ENCODE measurements around the gene DDR1.
"Not testable (repeated sequence)": the region's sequence is repeated elsewhere in the genome, so short reads cannot be mapped to it uniquely, and the experiment has no call there.

Gene DDR1

DNA sequence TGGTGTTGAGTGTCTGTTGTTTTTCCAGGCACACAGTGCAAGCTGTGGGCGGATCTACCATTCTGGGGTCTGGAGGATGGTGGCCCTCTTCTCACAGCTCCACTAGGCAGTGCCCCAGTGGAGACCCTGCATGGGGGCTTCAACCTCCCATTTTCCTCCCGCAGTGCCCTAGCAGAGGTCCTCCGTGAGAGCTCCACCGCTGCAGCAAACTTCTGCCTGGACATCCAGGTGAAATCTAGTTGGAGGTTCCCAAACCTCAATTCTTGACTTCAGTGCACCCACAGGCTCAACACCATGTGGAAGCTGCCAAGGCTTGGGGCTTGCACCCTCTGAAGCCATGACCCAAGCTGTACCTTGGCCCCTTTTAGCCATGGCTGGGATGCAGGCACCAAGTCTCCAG, 24.6 kb upstream of the DDR1 start:
- H2BK120ac ChIP-seq (ENCODE audit: insufficient read depth, low read length, poor library complexity); H3K9me3 ChIP-seq (ENCODE audit: insufficient read depth, low read depth, low read length); DNase-seq; H3K14ac ChIP-seq (ENCODE audit: low read length); H3K9ac ChIP-seq (ENCODE audit: low read length); H3K4me2 ChIP-seq (ENCODE audit: low read length); H3K4me3 ChIP-seq (ENCODE audit: low read depth, low read length); H3K36me3 ChIP-seq (ENCODE audit: control insufficient read depth in 1 of 2, insufficient read depth in 2 of 2, low read length in 2 of 2); H3K4me1 ChIP-seq (ENCODE audit: control insufficient read depth in 1 of 2, insufficient read depth in 2 of 2, low read length in 2 of 2); H3K27me3 ChIP-seq (ENCODE audit: insufficient read depth, low read length); H4K91ac ChIP-seq (ENCODE audit: low read depth, low read length); H3K79me2 ChIP-seq (ENCODE audit: control insufficient read depth, insufficient read depth, low read length, poor library complexity); H3K4ac ChIP-seq (ENCODE audit: low read depth, low read length); H2AFZ ChIP-seq (ENCODE audit: insufficient read depth, low read length, poor library complexity); H3K27ac ChIP-seq (ENCODE audit: low read depth, low read length); H2AK5ac ChIP-seq (ENCODE audit: low read length); H3K18ac ChIP-seq (ENCODE audit: low read length); H4K12ac ChIP-seq (ENCODE audit: low read depth, low read length); H3K23ac ChIP-seq (ENCODE audit: low read length); H2BK12ac ChIP-seq (ENCODE audit: low read length); H4K8ac ChIP-seq (ENCODE audit: low read depth, low read length); H3K79me1 ChIP-seq (ENCODE audit: low read length); H2BK5ac ChIP-seq (ENCODE audit: low read depth, low read length, poor library complexity): not testable (repeated sequence)
- WGBS (ENCODE audit: extremely low coverage, insufficient coverage, insufficient read length) = no CpG with 5 or more reads among the region's 4 CpGs

DNA sequence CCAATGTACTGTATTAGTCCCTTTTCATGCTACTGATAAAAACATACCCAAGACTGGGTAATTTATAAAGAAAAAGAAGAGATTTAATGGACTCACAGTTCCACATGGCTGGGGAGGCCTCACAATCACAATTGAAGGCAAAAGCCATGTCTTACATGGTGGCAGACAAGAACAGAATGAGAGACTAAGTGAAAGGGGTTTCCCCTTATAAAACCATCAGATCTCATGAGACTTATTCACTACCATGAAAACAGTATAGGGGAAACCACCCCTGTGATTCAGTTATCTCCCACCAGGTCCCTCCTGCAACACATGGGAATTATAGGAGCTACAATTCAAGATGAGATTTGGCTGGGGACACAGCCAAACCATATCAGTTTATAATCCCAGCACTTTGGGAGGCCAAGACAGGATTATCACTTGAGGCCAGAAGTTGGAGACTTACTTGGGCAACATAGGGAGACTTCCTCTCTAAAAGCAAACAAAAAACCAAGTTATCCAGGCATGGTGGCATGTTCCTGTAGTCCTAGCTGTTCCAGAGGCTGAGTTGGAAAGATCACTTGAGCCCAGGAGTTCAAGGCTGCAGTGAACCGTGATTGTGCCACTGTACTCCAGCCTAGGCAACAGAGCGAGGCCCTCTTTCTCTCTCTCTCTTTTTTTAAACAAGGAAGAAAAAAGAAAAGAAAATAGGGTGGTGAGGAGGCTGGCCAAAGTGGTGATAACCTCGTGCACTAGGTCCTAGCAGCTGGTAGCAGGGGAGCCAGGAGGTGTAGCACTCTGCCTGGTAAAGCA, 22.9 kb upstream of the DDR1 start:
- Histone ChIP-seq H4K91ac (ENCODE audit: low read depth, low read length) (no peak overlapping the region), H3K4me2 (ENCODE audit: low read length) (no peak overlapping the region), H3K23ac (ENCODE audit: low read length) (no peak overlapping the region), H4K8ac (ENCODE audit: low read depth, low read length) (no peak overlapping the region), H3K79me1 (ENCODE audit: low read length) (no peaks in the 10 kb centered on the region), H3K79me2 (ENCODE audit: control insufficient read depth, insufficient read depth, low read length, poor library complexity) (no peaks in the 10 kb centered on the region), H2BK12ac (ENCODE audit: low read length) (no peak overlapping the region), H2BK120ac (ENCODE audit: insufficient read depth, low read length, poor library complexity) (no peak overlapping the region), H3K9ac (ENCODE audit: low read length) (no peak overlapping the region), H3K36me3 (ENCODE audit: control insufficient read depth in 1 of 2, insufficient read depth in 2 of 2, low read length in 2 of 2) (no peaks in the 10 kb centered on the region), H3K27me3 (ENCODE audit: insufficient read depth, low read length) (no peaks in the 10 kb centered on the region), H3K27ac (ENCODE audit: low read depth, low read length) (no peak overlapping the region), H3K4me1 (ENCODE audit: control insufficient read depth in 1 of 2, insufficient read depth in 2 of 2, low read length in 2 of 2) (peaks cover 0 to 2% of the 10 kb centered on the region in 2 experiments), H3K4me3 (ENCODE audit: low read depth, low read length) (no peak overlapping the region), H3K4ac (ENCODE audit: low read depth, low read length) (no peak overlapping the region), H2AK5ac (ENCODE audit: low read length) (no peak overlapping the region), H3K14ac (ENCODE audit: low read length) (no peak overlapping the region), H3K18ac (ENCODE audit: low read length) (no peak overlapping the region), H2BK5ac (ENCODE audit: low read depth, low read length, poor library complexity) (no peak overlapping the region), H3K9me3 (ENCODE audit: insufficient read depth, low read depth, low read length) (peaks cover 8% of the 10 kb centered on the region), H4K12ac (ENCODE audit: low read depth, low read length) (no peak overlapping the region), H2AFZ (ENCODE audit: insufficient read depth, low read length, poor library complexity) (no peak overlapping the region)
- no CpG with 5 or more reads among the region's 3 CpGs for WGBS (ENCODE audit: extremely low coverage, insufficient coverage, insufficient read length)
- no peak for DNase-seq

DNA sequence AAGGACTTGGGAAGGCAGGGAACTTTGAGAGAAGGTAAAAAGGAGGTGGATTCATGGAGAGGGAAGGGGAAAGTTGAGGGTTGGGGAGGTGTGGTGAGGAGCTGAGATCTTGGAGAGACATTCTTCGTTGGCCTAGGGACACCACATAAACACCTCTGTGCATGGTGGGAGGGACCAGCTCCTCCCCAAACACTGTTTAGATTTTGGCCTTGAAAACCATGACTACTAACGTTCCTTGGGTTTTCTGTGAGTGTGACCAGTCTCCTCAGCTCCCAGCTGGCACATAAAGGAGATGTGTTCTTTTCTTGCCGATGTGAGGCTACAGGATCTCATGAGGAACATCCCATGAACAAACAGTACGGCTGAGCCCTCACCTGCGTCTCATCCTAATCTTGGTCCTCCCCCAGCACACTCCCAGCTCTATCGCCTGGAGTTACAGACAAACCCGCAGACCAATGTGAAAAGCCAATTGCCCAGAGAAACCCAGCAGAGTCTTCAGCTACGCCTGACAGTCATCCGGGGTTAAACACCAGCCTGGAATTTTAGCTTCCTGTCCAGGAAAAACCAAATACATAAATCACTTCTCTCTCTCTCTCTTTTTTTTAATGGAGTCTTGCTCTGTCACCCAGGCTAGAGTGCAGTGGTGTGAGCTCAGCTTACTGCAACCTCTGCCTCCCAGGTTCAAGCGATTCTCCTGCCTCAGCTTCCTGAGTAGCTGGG, 22.0 kb upstream of the DDR1 start:
- Histone ChIP-seq H3K18ac (ENCODE audit: low read length) (no peak overlapping the region), H2BK120ac (ENCODE audit: insufficient read depth, low read length, poor library complexity) (no peak overlapping the region), H4K12ac (ENCODE audit: low read depth, low read length) (no peak overlapping the region), H3K4me2 (ENCODE audit: low read length) (no peak overlapping the region), H3K4me3 (ENCODE audit: low read depth, low read length) (no peak overlapping the region), H3K14ac (ENCODE audit: low read length) (no peak overlapping the region), H2BK5ac (ENCODE audit: low read depth, low read length, poor library complexity) (no peak overlapping the region), H3K79me2 (ENCODE audit: control insufficient read depth, insufficient read depth, low read length, poor library complexity) (no peaks in the 10 kb centered on the region), H3K9ac (ENCODE audit: low read length) (no peak overlapping the region), H2AFZ (ENCODE audit: insufficient read depth, low read length, poor library complexity) (no peak overlapping the region), H3K36me3 (ENCODE audit: control insufficient read depth in 1 of 2, insufficient read depth in 2 of 2, low read length in 2 of 2) (no peaks in the 10 kb centered on the region), H3K4ac (ENCODE audit: low read depth, low read length) (no peak overlapping the region), H2BK12ac (ENCODE audit: low read length) (no peak overlapping the region), H4K91ac (ENCODE audit: low read depth, low read length) (no peak overlapping the region), H4K8ac (ENCODE audit: low read depth, low read length) (no peak overlapping the region), H3K4me1 (ENCODE audit: control insufficient read depth in 1 of 2, insufficient read depth in 2 of 2, low read length in 2 of 2) (no peaks in the 10 kb centered on the region), H3K79me1 (ENCODE audit: low read length) (no peaks in the 10 kb centered on the region), H3K27me3 (ENCODE audit: insufficient read depth, low read length) (no peaks in the 10 kb centered on the region), H2AK5ac (ENCODE audit: low read length) (no peak overlapping the region), H3K23ac (ENCODE audit: low read length) (no peak overlapping the region), H3K27ac (ENCODE audit: low read depth, low read length) (no peak overlapping the region), H3K9me3 (ENCODE audit: insufficient read depth, low read depth, low read length) (peaks cover 8% of the 10 kb centered on the region)
- no peak for DNase-seq
- no CpG with 5 or more reads among the region's 10 CpGs for WGBS (ENCODE audit: extremely low coverage, insufficient coverage, insufficient read length)

DNA sequence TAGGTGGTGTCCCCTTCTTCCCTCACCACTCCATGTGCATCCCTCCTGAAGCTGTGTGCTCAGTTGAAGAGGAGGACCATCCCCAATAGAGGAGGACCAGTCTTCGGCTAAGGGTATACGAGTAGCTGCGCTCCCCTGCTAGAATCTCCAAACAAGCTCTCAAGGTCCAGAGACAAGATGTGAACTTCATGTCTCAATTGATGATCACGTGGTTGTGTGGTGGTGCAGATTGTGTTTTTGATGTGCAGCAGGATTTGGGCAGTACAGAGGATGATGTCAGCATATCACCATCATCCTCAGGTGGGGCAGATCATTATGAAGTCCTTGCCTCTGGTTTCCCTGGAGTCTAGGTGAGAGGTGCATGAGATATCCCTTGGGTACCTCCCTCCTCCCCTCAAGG, 20.0 kb upstream of the DDR1 start:
- H3K9ac ChIP-seq (ENCODE audit: low read length) = no peak overlapping the region
- no peak overlapping the region for H3K4me3 ChIP-seq (ENCODE audit: low read depth, low read length)
- no peak overlapping the region for H3K27ac ChIP-seq (ENCODE audit: low read depth, low read length)
- no peak overlapping the region for H3K14ac ChIP-seq (ENCODE audit: low read length)
- no peak overlapping the region for H2BK120ac ChIP-seq (ENCODE audit: insufficient read depth, low read length, poor library complexity)
- no peaks in the 10 kb centered on the region for H3K36me3 ChIP-seq (ENCODE audit: control insufficient read depth in 1 of 2, insufficient read depth in 2 of 2, low read length in 2 of 2)
- no peak overlapping the region for H4K12ac ChIP-seq (ENCODE audit: low read depth, low read length)
- H2BK5ac ChIP-seq (ENCODE audit: low read depth, low read length, poor library complexity) = no peak overlapping the region
- no peak overlapping the region for H3K4me2 ChIP-seq (ENCODE audit: low read length)
- H3K27me3 ChIP-seq (ENCODE audit: insufficient read depth, low read length) = no peaks in the 10 kb centered on the region
- no peak overlapping the region for H2BK12ac ChIP-seq (ENCODE audit: low read length)
- H3K23ac ChIP-seq (ENCODE audit: low read length) = no peak overlapping the region
- no peak overlapping the region for H4K91ac ChIP-seq (ENCODE audit: low read depth, low read length)
- no peak overlapping the region for H3K4ac ChIP-seq (ENCODE audit: low read depth, low read length)
- peaks cover 6% of the 10 kb centered on the region for H3K9me3 ChIP-seq (ENCODE audit: insufficient read depth, low read depth, low read length)
- no peaks in the 10 kb centered on the region for H3K4me1 ChIP-seq (ENCODE audit: control insufficient read depth in 1 of 2, insufficient read depth in 2 of 2, low read length in 2 of 2)
- H3K79me1 ChIP-seq (ENCODE audit: low read length) = no peaks in the 10 kb centered on the region
- no peak for DNase-seq
- H3K79me2 ChIP-seq (ENCODE audit: control insufficient read depth, insufficient read depth, low read length, poor library complexity) = no peaks in the 10 kb centered on the region
- H2AFZ ChIP-seq (ENCODE audit: insufficient read depth, low read length, poor library complexity) = no peak overlapping the region
- WGBS (ENCODE audit: extremely low coverage, insufficient coverage, insufficient read length) = no CpG with 5 or more reads among the region's 4 CpGs
- H3K18ac ChIP-seq (ENCODE audit: low read length) = no peak overlapping the region
- H4K8ac ChIP-seq (ENCODE audit: low read depth, low read length) = no peak overlapping the region
- H2AK5ac ChIP-seq (ENCODE audit: low read length) = no peak overlapping the region
